ENCODE data around the gene GPR37L1. TPM values are rescaled to one million over a fixed set of nuclear protein-coding genes. Genes with fewer than 3 reads are reported as not detected.
"Not testable (repeated sequence)": the region's sequence is repeated elsewhere in the genome, so short reads cannot be mapped to it uniquely, and the experiment has no call there.

The GPR37L1 gene
- total RNA-seq, 1 experiment from 2014 or later, result 0.02 TPM

- no peak for DNase-seq (ENCODE audit: low spot score)
These were observed 14.7 kb upstream of the GPR37L1 start for GRCh38 chr1:202107801-202108731.

GRCh38 chr1:202110977-202111376 is 11.7 kb upstream of the GPR37L1 start:
- DNase-seq (ENCODE audit: low spot score), result no peak

- not testable (repeated sequence) for DNase-seq (ENCODE audit: low spot score)
These were observed 11.1 kb upstream of the GPR37L1 start for GRCh38 chr1:202111589-202111988.

GRCh38 chr1:202112859-202113689 is 9.6 kb upstream of the GPR37L1 start:
- DNase-seq (ENCODE audit: low spot score), result no peak

- DNase-seq (ENCODE audit: low spot score), result no peak
These were observed 8.9 kb upstream of the GPR37L1 start for GRCh38 chr1:202113690-202114300.

GRCh38 chr1:202116287-202116686 is 6.4 kb upstream of the GPR37L1 start:
- no peak for DNase-seq (ENCODE audit: low spot score)

GRCh38 chr1:202117898-202118371 is 4.8 kb upstream of the GPR37L1 start:
- DNase-seq (ENCODE audit: low spot score), result no peak

GRCh38 chr1:202121006-202121405 is 1.7 kb upstream of the GPR37L1 start:
- no peak for DNase-seq (ENCODE audit: low spot score)

GRCh38 chr1:202123336-202123813 is 658 bp downstream of the GPR37L1 start:
- DNase-seq (ENCODE audit: low spot score), result no peak

GRCh38 chr1:202124142-202124541 is 1.4 kb downstream of the GPR37L1 start:
- no peak for DNase-seq (ENCODE audit: low spot score)

GRCh38 chr1:202125611-202126010 is 2.9 kb downstream of the GPR37L1 start:
- no peak for DNase-seq (ENCODE audit: low spot score)

- DNase-seq (ENCODE audit: low spot score), result no peak
These were observed 3.7 kb downstream of the GPR37L1 start for GRCh38 chr1:202126426-202126825.

- DNase-seq (ENCODE audit: low spot score), result no peak
These were observed 4.3 kb downstream of the GPR37L1 start for GRCh38 chr1:202127061-202127460.

GRCh38 chr1:202127836-202128622 is 5.3 kb downstream of the GPR37L1 start:
- DNase-seq (ENCODE audit: low spot score), result no peak

GRCh38 chr1:202129453-202130296 is 7.0 kb downstream of the GPR37L1 start:
- no peak for DNase-seq (ENCODE audit: low spot score)

- no peak for DNase-seq (ENCODE audit: low spot score)
These were observed 7.6 kb downstream of the GPR37L1 start for GRCh38 chr1:202130297-202130721.

- no peak for DNase-seq (ENCODE audit: low spot score)
These were observed 8.3 kb downstream of the GPR37L1 start for GRCh38 chr1:202130816-202131522.

- DNase-seq (ENCODE audit: low spot score), result no peak
These were observed 9.5 kb downstream of the GPR37L1 start for GRCh38 chr1:202131956-202132821.

All from H4 (cell line).